ENCODE measurements around the gene WDR77. TPM values are rescaled to one million over a fixed set of nuclear protein-coding genes. Genes with fewer than 3 reads are reported as not detected.
A peak's percentile ranks its signal among the peaks of the same experiment; 100 is the strongest.

Gene WDR77
- total and polyA plus RNA-seq, 7 donors, result 35.3 to 103 (median 46.1) TPM

DNA sequence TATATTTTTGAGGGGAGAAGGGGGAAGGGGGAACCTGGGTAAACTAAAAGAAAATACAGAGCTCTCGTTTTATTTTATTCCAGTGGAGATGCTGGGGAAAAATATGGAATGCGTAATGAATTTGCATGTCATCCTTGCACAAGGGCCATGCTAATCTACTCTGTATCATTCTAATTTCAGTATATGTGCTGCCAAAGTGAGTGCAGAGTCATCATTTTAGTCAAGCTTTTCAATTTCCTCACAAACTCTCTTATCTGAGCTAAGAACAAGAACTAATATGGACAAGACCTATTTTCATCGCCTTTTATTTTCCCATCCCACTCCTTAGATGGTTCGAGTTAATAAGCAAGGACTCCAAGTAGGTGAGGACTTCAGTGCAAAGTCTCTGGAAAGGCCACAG is 41.2 kb upstream of the WDR77 start:
- Histone ChIP-seq H3K4me1 (no peaks in the 10 kb centered on the region), H3K27ac (no peak overlapping the region), H3K9me3 (no peaks in the 10 kb centered on the region), H3K27me3 (ENCODE audit: insufficient read depth in 3 of 3, low read length in 2 of 3) (peaks cover 0 to 3% (median 0%) of the 10 kb centered on the region in 3 donors), H3K4me3 (no peak overlapping the region), H3K36me3 (ENCODE audit: insufficient read depth in 1 of 2, low read depth in 1 of 2) (no peaks in the 10 kb centered on the region)
- 82 to 87% (median 87%) methylated on average over 4 of the region's 4 CpGs for WGBS, 3 donors
- DNase-seq, result no peak
- TF ChIP-seq, protein P1, sequence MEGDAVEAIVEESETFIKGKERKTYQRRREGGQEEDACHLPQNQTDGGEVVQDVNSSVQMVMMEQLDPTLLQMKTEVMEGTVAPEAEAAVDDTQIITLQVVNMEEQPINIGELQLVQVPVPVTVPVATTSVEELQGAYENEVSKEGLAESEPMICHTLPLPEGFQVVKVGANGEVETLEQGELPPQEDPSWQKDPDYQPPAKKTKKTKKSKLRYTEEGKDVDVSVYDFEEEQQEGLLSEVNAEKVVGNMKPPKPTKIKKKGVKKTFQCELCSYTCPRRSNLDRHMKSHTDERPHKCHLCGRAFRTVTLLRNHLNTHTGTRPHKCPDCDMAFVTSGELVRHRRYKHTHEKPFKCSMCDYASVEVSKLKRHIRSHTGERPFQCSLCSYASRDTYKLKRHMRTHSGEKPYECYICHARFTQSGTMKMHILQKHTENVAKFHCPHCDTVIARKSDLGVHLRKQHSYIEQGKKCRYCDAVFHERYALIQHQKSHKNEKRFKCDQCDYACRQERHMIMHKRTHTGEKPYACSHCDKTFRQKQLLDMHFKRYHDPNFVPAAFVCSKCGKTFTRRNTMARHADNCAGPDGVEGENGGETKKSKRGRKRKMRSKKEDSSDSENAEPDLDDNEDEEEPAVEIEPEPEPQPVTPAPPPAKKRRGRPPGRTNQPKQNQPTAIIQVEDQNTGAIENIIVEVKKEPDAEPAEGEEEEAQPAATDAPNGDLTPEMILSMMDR (IDR thresholded peaks at IDR 0.05), result no peak
- no peak for ATAC-seq
- intact Hi-C loops (cut with DNase I), result no loop called here

DNA sequence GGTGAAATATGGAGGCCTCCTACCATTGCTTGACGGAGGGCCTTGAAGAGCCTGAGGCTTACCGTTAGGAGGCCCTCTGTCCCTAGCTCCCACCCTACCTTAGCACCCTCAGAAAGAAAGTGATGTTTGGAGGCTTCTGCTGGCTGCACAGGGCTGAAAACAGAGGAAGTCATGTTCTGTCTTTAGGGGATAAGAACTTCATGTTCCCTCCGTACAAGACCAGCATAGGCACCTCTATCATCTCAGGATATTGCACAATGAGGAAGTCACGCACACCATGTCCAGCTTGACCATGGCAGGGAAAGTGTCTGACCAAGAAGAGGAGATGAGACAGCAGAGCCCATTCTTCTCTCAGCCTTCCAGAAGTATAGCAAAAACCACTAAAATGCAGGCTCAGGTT is 40.5 kb upstream of the WDR77 start:
- ATAC-seq, result peak in 2 of 4 donors; percentile 33 to 52
- H3K9me3 ChIP-seq, result no peaks in the 10 kb centered on the region
- no peaks in the 10 kb centered on the region for H3K36me3 ChIP-seq (ENCODE audit: insufficient read depth in 1 of 2, low read depth in 1 of 2)
- TF ChIP-seq, protein P1 (IDR thresholded peaks at IDR 0.05), result no peak
- intact Hi-C loops (cut with DNase I), result loop anchor here in 1 of 2 donors (10.0 kb wide), 1 partner anchor 275 kb away; no protein-coding TSS in a partner anchor
- WGBS, 3 donors, result 82 to 89% (median 83%) methylated on average over 4 of the region's 4 CpGs
- DNase-seq, result no peak
- no peaks in the 10 kb centered on the region for H3K4me1 ChIP-seq
- peaks cover 0 to 3% (median 0%) of the 10 kb centered on the region in 3 donors for H3K27me3 ChIP-seq (ENCODE audit: insufficient read depth in 3 of 3, low read length in 2 of 3)
- H3K27ac ChIP-seq, result no peak overlapping the region
- H3K4me3 ChIP-seq, result no peak overlapping the region

DNA sequence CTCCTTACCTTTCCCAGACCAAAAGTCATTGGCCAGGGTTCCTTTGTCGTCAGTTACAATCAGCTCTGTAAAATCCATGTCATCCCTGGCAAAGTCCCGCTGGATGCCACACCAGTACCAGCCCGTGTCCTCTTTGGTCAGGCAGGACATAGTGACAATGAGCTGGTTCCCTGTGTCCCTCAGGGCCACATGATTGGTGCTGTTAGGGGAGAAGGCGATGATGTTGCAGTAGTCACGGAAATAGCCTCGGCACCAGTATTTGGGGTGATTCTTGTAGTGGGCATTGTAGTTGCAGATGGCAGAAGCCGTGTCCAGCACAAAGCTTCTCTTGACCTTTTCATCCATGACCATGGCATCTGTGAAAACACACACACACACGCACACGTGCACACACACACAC is 39.6 kb upstream of the WDR77 start:
- ATAC-seq (no peak), DNase-seq (no peak)
- intact Hi-C loops (cut with DNase I), result loop anchor here in 1 of 2 donors (10.0 kb wide), 1 partner anchor 276 kb away; no protein-coding TSS in a partner anchor
- Histone ChIP-seq H3K9me3 (no peaks in the 10 kb centered on the region), H3K27me3 (ENCODE audit: insufficient read depth in 3 of 3, low read length in 2 of 3) (no peaks in the 10 kb centered on the region), H3K4me1 (no peaks in the 10 kb centered on the region), H3K36me3 (ENCODE audit: insufficient read depth in 1 of 2, low read depth in 1 of 2) (no peaks in the 10 kb centered on the region), H3K27ac (no peak overlapping the region), H3K4me3 (no peak overlapping the region)
- TF ChIP-seq, protein P1 (IDR thresholded peaks at IDR 0.05), result no peak
- 90 to 93% (median 90%) methylated on average over 9 of the region's 9 CpGs for WGBS, 3 donors

DNA sequence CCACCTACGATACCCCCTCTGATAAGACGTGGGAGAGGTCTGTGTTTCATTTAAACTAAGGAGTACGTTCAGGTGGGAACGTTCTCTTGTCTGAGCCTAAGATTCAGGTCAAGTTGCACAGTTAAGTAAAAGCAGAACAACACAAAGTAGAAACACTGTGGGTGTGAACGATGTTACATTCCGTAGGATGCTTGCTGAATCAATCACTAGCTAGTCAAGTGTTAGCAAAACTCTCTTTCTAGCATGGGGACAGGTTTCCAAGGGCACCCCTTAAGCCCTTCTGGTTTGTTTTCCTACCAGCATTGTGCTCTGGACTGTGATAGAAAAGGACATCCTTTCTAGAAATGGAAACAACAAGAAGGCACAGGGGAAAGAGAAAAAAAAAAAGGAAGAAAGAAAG is 38.1 kb upstream of the WDR77 start:
- Histone ChIP-seq H3K27ac (no peak overlapping the region), H3K4me3 (no peak overlapping the region), H3K27me3 (ENCODE audit: insufficient read depth in 3 of 3, low read length in 2 of 3) (no peaks in the 10 kb centered on the region), H3K4me1 (peaks cover 4% of the 10 kb centered on the region), H3K9me3 (no peaks in the 10 kb centered on the region), H3K36me3 (ENCODE audit: insufficient read depth in 1 of 2, low read depth in 1 of 2) (no peaks in the 10 kb centered on the region)
- DNase-seq (no peak), ATAC-seq (no peak)
- intact Hi-C loops (cut with DNase I), result loop anchor here in 1 of 2 donors (10.0 kb wide), 1 partner anchor 278 kb away; no protein-coding TSS in a partner anchor
- TF ChIP-seq, protein P1 (IDR thresholded peaks at IDR 0.05), result no peak
- WGBS, 3 donors, result 79 to 86% (median 85%) methylated on average over 6 of the region's 6 CpGs

DNA sequence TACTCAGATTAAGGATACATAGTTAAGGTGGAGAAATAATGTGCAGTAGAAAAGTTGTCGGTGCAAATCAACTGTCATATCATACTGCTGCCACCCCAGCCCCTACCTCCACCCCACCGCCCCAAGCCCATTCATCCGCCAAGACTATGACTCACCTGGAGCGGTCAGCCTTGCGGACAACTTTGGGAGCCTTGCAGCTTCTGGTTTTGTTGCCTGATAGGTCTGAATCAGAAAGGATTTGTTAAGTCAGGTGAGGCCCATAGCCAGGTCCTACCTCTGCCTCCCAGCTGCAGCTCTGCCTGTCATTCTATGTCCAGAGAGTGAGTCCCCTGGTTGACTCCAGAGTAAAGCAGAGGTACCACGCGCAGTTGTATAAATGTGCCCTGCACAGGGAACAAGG is 37.4 kb upstream of the WDR77 start:
- TF ChIP-seq, protein P1 (IDR thresholded peaks at IDR 0.05), result no peak
- Histone ChIP-seq H3K27me3 (ENCODE audit: insufficient read depth in 3 of 3, low read length in 2 of 3) (no peaks in the 10 kb centered on the region), H3K4me1 (peaks cover 8% of the 10 kb centered on the region), H3K4me3 (no peak overlapping the region), H3K36me3 (ENCODE audit: insufficient read depth in 1 of 2, low read depth in 1 of 2) (no peaks in the 10 kb centered on the region), H3K9me3 (no peaks in the 10 kb centered on the region), H3K27ac (no peak overlapping the region)
- DNase-seq (no peak), ATAC-seq (no peak)
- intact Hi-C loops (cut with DNase I), result loop anchor here in 1 of 2 donors (10.0 kb wide), 1 partner anchor 278 kb away; no protein-coding TSS in a partner anchor
- 95 to 98% (median 96%) methylated on average over 7 of the region's 7 CpGs for WGBS, 3 donors

Data from psoas muscle (tissue), 8 donors.